HAP-1 (cell line): ENCODE measurements around the gene SLC52A3.

Experiments used
- DNase-seq, 2 experiments: peaks; one replicate each; pipeline ENCODE4 v3.0.0-alpha.2; 2016 to 2020; ENCODE audit warnings: low spot score in 2 of 2
- H3K27me3 ChIP-seq: fragments of 250-450 bp; sonication (Bioruptor Pico); 2 replicates; pipeline ENCODE4 v1.5.1; 2020; ENCODE audit warnings: low read depth, mild to moderate bottlenecking, moderate library complexity
- H3K36me3 ChIP-seq: fragments of 250-450 bp; sonication (Bioruptor Pico); replicated peaks from 2 replicates; pipeline ENCODE4 v1.5.1; 2020; ENCODE audit warnings: mild to moderate bottlenecking
- H3K4me1 ChIP-seq: fragments of 250-450 bp; sonication (Bioruptor Pico); 2 replicates; pipeline ENCODE4 v1.5.1; 2020; ENCODE audit warnings: mild to moderate bottlenecking
- H3K4me3 ChIP-seq: fragments of 250-450 bp; sonication (Bioruptor Pico); 2 replicates; pipeline ENCODE4 v1.5.1; 2020; ENCODE audit warnings: mild to moderate bottlenecking, moderate library complexity
- H3K9me3 ChIP-seq: fragments of 250-450 bp; sonication (Bioruptor Pico); 2 replicates; pipeline ENCODE4 v1.5.1; 2020; ENCODE audit warnings: mild to moderate bottlenecking, moderate library complexity
- in situ Hi-C: fragments of 300-500 bp; cut with MboI; formaldehyde crosslinking; loops from 3 replicates; pipeline ENCODE4 v1.14.3; 2020; ENCODE audit warnings: low sequenced_read_pairs, inconsistent platforms, mixed read lengths

The SLC52A3 gene

DNA sequence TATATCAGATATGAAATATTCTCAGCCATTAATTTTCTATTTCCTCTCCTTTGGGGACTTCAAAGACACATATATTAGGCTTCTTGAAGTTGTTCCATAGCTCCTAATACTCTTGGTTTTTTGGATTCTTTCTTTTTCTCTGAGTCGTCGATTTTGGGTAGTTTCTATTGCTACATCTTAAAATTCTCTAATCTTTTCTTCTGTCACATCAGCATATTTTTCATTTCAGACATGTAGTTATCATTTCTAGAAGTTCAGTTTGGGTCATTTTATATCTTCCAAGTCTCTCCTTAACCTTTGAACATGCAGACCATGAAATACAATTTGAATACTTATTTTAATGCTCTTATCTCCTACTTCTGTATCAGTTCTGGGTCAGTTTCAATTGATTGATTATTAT is 53.8 kb downstream of the SLC52A3 start:
- Histone ChIP-seq H3K27me3 (peaks cover 11% of the 10 kb centered on the region), H3K4me1 (no peaks in the 10 kb centered on the region), H3K36me3 (no peaks in the 10 kb centered on the region), H3K9me3 (peaks cover 4% of the 10 kb centered on the region; the same call in 1 of the 2 replicates), H3K4me3 (no peak overlapping the region)
- in situ Hi-C loops: no loop called here
- no peak for DNase-seq

DNA sequence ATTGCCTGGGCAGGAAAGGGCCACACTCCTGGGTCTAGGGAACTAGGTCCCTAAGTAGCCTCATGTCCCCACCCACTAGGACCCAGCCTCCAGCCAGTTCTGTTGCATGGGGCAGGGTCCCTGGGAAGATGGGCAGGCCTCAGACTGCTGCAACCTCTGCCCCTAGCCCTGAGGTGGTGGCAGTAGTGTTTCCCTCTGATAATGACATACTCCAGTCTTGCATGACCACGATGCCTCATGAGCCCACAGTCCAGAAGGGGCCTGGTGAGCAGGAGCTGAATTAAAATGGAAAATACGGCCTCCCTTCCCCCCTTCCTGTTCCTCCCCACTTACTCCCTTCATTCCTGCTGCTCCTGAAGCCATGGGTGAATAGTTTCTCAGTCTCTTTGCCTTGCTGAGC is 56.7 kb downstream of the SLC52A3 start:
- H3K4me1 ChIP-seq: no peaks in the 10 kb centered on the region
- H3K27me3 ChIP-seq: peaks cover 11% of the 10 kb centered on the region
- in situ Hi-C loops: no loop called here
- peaks cover 8% of the 10 kb centered on the region for H3K9me3 ChIP-seq
- H3K36me3 ChIP-seq: no peaks in the 10 kb centered on the region
- DNase-seq: no peak
- H3K4me3 ChIP-seq: no peak overlapping the region

DNA sequence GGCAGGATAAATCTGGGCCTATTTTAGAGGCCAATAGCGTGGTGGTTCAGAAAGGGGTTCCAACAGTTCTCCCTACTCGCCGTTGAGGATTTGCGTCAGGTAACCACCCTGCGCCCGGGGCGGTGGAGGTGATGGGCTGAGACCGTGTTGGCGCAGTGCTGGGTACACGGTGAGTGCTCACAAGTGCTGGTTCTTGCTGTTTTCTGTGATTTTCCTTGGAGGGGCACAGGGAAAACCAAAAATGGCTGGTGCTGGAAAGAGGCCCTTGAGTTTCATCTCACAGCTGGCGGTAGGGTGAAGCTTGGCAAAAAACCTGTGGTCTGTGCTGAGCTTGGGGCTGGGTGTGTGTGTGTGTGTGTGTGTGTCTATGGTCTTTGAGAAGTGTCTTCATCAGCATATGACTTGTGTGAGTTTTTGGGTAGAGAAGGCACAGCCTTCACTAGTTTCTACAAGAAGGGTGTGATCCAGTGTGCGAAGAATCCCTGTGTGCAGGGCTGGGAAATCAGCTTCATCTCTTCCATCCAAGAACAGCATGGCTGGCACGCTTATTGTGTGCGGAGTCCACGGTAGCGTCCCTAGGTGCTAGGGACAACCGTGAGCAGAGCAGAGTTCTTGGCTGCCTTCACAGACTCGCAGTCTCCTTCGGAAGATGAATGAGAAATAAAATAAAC is 57.4 kb downstream of the SLC52A3 start:
- in situ Hi-C loops: no loop called here
- no peak for DNase-seq
- no peak overlapping the region for H3K4me3 ChIP-seq
- H3K4me1 ChIP-seq: no peaks in the 10 kb centered on the region
- no peaks in the 10 kb centered on the region for H3K36me3 ChIP-seq
- H3K9me3 ChIP-seq: peaks cover 8% of the 10 kb centered on the region
- peaks cover 11% of the 10 kb centered on the region for H3K27me3 ChIP-seq
